SH-SY5Y (cell line): Measurements from ENCODE around the gene ZFR.

Experiments used
- GATA2 ChIP-seq: IDR thresholded peaks from 2 replicates; pipeline ENCODE4 v1.6.1; 2011; ENCODE audit warnings: mild to moderate bottlenecking, low read depth, low read length
- GATA3 ChIP-seq: IDR thresholded peaks from 2 replicates; pipeline ENCODE4 v1.6.1; 2011; ENCODE audit warnings: low read depth, mild to moderate bottlenecking, low read length, moderate library complexity

DNA sequence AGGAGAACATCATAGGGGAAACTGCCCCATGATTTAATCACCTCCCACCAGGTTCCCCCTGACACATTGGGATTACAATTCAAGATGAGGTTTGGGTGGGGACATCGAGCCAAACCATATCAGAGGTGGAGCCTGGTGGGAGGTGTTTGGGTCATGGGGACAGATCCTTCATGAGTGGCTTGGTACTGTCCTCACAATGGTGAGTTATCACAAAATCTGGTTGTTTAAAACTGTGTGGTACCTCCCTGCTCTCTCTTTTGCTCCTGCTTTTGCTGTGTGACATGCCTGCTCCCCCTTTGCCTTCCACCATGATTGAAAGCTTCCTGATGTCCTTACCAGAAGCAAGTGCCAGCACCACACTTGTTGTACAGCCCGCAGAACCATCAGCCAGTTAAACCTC lies 16.2 kb upstream of the ZFR start:
- no peak for TF ChIP-seq GATA2
- TF ChIP-seq GATA3, result no peak
